GM12874 (cell line): ENCODE measurements around the gene THOP1.

Experiments used
- TF ChIP-seq, protein P1 (sequence below): IDR thresholded peaks from 2 replicates; pipeline ENCODE4 v1.5.1; 2011; ENCODE audit warnings: low read depth, mild to moderate bottlenecking, control low read depth, low read length, moderate library complexity; ENCODE audit not compliant: insufficient read depth

Gene THOP1

DNA sequence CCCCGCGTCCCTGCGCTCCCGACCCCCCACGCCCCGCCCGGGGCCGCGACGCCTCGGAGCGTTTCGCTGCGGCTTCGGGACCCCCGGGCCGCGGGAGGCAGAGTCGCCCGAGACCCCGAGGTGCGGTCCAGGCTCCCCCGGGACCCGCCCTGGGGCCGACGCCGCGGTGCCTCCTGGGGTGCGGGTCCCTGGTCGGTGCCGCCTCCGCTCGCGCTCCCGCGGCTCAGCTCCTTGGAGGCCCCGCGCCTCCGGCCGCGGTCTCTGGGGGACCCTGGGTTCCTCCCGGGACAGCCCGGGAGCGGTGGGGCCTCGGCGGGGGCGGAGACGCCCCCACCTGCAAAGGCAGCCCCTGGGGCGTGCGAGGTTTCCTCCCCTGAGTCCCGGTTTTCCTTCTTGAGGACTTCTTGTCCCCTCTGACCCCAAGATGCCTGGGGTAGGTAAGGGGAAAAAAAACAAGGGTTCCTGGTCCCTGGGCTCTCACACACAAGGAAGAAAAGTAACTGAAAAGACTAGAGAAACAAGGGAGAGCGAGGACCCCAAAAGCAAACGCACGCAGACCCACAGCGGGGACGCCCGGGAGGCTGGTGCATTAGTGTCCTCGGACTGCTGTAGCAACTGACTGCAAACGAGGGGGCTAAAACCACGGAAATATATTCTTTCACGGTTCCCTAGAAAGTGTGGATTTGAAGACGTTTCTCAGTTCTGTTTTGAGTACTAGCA, 56.7 kb downstream of the THOP1 start:
- TF ChIP-seq, protein P1, sequence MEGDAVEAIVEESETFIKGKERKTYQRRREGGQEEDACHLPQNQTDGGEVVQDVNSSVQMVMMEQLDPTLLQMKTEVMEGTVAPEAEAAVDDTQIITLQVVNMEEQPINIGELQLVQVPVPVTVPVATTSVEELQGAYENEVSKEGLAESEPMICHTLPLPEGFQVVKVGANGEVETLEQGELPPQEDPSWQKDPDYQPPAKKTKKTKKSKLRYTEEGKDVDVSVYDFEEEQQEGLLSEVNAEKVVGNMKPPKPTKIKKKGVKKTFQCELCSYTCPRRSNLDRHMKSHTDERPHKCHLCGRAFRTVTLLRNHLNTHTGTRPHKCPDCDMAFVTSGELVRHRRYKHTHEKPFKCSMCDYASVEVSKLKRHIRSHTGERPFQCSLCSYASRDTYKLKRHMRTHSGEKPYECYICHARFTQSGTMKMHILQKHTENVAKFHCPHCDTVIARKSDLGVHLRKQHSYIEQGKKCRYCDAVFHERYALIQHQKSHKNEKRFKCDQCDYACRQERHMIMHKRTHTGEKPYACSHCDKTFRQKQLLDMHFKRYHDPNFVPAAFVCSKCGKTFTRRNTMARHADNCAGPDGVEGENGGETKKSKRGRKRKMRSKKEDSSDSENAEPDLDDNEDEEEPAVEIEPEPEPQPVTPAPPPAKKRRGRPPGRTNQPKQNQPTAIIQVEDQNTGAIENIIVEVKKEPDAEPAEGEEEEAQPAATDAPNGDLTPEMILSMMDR = no peak

DNA sequence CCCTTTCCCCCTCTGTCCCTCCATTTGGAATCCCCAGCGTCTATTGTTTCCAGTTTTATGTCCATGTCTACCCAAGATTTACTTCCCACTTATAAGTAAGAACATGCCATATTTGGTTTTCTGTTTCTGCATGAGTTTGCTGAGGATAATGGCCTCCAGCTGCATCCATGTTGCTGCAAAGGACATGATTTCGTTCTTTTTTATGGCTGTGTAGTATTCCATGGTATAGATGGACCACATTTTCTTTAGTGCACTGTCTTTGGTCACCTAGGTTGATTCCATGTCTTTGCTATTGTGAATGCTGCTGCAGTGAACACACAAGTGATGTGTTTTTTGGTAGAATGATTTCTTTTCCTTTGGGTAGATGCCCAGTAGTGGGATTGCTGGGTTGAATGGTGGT, 59.8 kb downstream of the THOP1 start:
- TF ChIP-seq, protein P1 = no peak

DNA sequence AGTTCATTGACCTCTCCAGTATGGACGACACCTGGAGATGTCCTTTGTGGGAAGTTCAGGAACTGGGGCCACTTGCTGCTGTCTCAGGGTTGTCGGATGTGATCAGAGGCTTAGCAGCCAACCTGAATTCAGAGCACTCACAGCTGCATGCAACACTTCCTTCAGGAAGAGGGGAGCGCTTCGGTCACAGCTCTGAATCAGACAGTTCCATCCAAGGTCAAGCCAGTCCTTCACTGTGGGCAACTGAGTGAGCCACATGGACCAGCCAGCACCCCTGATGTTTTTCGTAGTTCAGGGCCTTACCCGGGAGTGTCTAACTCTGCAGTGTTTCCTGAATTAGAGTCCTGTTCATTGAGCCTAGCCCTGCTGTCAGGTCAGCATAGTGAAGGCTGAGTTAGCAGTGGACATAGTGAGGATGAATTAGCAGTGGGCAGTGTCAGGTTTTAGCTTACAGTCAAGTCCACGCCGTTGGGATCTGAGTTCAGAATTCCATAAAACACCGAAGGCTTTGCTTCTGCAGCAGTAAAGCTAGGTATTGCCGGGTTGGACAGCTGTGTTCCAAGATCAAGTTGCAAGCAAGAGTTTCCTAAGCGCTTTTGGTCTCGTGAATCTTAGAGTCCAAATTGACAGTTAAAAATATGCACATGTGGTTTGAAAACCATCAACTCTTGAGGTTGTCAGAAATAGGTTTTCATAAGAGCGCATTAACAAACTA, 61.0 kb downstream of the THOP1 start:
- TF ChIP-seq, protein P1 = no peak

DNA sequence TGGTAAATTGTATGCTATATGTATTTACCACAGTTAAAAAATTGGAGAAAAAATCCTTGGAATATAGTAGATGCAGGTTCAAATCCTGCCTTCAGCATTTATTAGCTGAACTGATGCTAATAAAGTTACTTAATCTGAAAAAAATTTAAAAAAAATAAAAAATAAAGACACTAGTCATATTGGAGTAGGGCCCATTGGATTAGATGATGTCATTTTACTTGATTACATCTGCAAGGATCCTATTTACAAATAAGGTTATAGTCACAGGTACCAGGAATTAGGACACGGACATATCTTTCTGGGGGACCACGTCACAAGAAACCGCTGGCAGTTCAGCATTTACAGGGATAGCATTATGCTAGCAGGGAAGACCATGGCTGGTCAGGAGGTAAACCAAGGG, 62.2 kb downstream of the THOP1 start:
- TF ChIP-seq, protein P1 = no peak

DNA sequence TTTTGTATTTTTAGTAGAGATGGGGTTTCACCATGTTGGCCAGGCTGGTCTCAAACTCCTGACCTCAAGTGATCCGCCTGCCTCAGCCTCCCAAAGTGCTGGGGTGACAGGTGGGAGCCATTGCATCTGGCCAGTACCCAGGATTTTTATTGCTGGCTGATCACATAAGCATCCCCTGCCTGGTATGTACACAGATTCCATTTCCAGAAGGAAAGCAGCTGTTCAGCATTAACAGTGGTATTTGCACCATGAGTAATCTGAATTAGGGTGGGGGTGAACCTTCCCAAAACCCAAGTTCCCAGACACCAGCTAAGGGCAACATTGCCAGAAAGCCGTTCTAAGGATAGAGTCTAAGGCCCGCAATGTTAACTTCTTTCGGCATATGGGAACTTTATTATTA, 63.3 kb downstream of the THOP1 start:
- TF ChIP-seq, protein P1 = no peak

DNA sequence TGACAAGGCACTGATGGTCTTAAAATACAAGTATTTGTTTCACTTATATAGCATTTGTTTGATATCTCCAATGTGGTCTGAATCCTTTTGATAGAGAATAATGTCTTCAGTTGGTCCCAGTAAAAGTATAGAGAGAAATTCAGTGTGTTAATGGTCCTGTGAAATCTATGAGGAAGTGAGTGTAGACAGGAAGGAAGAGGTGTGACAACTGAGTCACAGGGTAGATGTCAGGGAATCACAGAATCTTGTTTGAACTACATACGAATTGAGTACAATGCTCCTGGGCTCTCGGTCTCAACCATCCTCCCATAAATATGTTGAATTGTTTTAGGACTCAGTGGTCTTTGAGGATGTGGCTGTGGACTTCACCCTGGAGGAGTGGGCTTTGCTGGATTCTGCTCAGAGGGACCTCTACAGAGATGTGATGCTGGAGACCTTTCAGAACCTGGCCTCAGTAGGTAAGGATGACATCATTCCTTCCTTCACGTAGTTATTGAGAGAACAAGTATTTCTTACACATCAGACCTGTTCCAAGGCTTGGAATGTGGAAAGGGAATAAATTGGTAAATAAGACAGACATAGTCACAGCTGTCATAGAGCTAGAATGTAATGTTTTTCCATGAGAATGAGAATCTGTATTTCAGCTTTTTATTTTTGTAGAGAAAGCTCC, 65.1 kb downstream of the THOP1 start:
- TF ChIP-seq, protein P1 = no peak

DNA sequence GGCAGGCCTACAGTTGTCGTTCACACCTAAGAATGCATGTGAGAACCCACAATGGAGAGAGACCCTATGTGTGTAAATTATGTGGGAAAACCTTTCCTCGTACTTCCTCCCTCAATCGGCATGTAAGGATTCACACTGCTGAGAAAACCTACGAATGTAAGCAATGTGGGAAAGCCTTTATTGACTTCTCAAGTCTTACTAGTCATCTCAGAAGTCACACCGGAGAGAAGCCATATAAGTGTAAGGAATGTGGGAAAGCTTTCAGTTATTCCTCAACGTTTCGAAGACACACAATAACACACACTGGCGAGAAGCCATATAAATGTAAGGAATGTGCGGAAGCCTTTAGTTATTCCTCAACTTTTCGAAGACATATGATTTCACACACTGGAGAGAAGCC, 67.3 kb downstream of the THOP1 start:
- TF ChIP-seq, protein P1 = no peak
